Measurements from ENCODE around the gene AKAP6. TPM values are rescaled to one million over a fixed set of nuclear protein-coding genes. Genes with fewer than 3 reads are reported as not detected.

AKAP6 gene
- total and polyA plus RNA-seq, 4 donors, result 0.42 to 3.2 (median 1.7) TPM

- TF ChIP-seq, protein P1, sequence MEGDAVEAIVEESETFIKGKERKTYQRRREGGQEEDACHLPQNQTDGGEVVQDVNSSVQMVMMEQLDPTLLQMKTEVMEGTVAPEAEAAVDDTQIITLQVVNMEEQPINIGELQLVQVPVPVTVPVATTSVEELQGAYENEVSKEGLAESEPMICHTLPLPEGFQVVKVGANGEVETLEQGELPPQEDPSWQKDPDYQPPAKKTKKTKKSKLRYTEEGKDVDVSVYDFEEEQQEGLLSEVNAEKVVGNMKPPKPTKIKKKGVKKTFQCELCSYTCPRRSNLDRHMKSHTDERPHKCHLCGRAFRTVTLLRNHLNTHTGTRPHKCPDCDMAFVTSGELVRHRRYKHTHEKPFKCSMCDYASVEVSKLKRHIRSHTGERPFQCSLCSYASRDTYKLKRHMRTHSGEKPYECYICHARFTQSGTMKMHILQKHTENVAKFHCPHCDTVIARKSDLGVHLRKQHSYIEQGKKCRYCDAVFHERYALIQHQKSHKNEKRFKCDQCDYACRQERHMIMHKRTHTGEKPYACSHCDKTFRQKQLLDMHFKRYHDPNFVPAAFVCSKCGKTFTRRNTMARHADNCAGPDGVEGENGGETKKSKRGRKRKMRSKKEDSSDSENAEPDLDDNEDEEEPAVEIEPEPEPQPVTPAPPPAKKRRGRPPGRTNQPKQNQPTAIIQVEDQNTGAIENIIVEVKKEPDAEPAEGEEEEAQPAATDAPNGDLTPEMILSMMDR (IDR thresholded peaks at IDR 0.05; ENCODE audit: low read depth, low read length, missing input control), result no peak
- TF ChIP-seq RXRA (IDR thresholded peaks at IDR 0.05) (no peak), TAF1 (conservative IDR thresholded peaks at IDR 0.05) (no peak), HNF4A (conservative IDR thresholded peaks at IDR 0.05) (no peak)
Observed at GRCh38 chr14:32345311-32345791, 16.3 kb downstream of the AKAP6 start (continued).

GRCh38 chr14:32349322-32349721 is 20.2 kb downstream of the AKAP6 start:
- Histone ChIP-seq H3K36me3 (ENCODE audit: control insufficient read depth in 4 of 4, insufficient read depth in 3 of 4, low read depth in 1 of 4, low read length in 3 of 4) (no peaks in the 10 kb centered on the region), H3K27ac (ENCODE audit: low read depth in 1 of 2, low read length in 2 of 2) (no peak overlapping the region), H3K4me1 (ENCODE audit: control insufficient read depth in 4 of 4, insufficient read depth in 4 of 4, low read length in 3 of 4) (no peaks in the 10 kb centered on the region), H3K27me3 (ENCODE audit: control insufficient read depth in 4 of 4, insufficient read depth in 4 of 4, low read length in 3 of 4) (no peaks in the 10 kb centered on the region), H3K9me3 (ENCODE audit: control insufficient read depth in 4 of 4, low read length in 3 of 4) (no peaks in the 10 kb centered on the region), H3K9ac (ENCODE audit: low read depth in 1 of 2, low read length in 2 of 2) (no peak overlapping the region), H3K4me3 (ENCODE audit: low read depth in 1 of 3, low read length in 3 of 3) (no peak overlapping the region)
- TF ChIP-seq YY1 (IDR thresholded peaks at IDR 0.05) (no peak), ATF3 (IDR thresholded peaks at IDR 0.05) (no peak), RXRA (IDR thresholded peaks at IDR 0.05) (no peak), SP1 (IDR thresholded peaks at IDR 0.05) (no peak), JUND (IDR thresholded peaks at IDR 0.05) (no peak), EGR1 (IDR thresholded peaks at IDR 0.05; ENCODE audit: low read depth in 2 of 2) (no peak), NR2F2 (IDR thresholded peaks at IDR 0.05) (no peak), HNF4A (conservative IDR thresholded peaks at IDR 0.05) (no peak), FOXA2 (IDR thresholded peaks at IDR 0.05) (no peak), FOXA1 (IDR thresholded peaks at IDR 0.05) (no peak), HNF4G (IDR thresholded peaks at IDR 0.05) (no peak), GABPA (IDR thresholded peaks at IDR 0.05 in 1 of 2, conservative IDR thresholded peaks at IDR 0.05 in 1 of 2) (no peak), TAF1 (conservative IDR thresholded peaks at IDR 0.05) (no peak)
- TF ChIP-seq, protein P2, sequence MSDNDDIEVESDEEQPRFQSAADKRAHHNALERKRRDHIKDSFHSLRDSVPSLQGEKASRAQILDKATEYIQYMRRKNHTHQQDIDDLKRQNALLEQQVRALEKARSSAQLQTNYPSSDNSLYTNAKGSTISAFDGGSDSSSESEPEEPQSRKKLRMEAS (IDR thresholded peaks at IDR 0.05), result no peak
- TF ChIP-seq, protein P3, sequence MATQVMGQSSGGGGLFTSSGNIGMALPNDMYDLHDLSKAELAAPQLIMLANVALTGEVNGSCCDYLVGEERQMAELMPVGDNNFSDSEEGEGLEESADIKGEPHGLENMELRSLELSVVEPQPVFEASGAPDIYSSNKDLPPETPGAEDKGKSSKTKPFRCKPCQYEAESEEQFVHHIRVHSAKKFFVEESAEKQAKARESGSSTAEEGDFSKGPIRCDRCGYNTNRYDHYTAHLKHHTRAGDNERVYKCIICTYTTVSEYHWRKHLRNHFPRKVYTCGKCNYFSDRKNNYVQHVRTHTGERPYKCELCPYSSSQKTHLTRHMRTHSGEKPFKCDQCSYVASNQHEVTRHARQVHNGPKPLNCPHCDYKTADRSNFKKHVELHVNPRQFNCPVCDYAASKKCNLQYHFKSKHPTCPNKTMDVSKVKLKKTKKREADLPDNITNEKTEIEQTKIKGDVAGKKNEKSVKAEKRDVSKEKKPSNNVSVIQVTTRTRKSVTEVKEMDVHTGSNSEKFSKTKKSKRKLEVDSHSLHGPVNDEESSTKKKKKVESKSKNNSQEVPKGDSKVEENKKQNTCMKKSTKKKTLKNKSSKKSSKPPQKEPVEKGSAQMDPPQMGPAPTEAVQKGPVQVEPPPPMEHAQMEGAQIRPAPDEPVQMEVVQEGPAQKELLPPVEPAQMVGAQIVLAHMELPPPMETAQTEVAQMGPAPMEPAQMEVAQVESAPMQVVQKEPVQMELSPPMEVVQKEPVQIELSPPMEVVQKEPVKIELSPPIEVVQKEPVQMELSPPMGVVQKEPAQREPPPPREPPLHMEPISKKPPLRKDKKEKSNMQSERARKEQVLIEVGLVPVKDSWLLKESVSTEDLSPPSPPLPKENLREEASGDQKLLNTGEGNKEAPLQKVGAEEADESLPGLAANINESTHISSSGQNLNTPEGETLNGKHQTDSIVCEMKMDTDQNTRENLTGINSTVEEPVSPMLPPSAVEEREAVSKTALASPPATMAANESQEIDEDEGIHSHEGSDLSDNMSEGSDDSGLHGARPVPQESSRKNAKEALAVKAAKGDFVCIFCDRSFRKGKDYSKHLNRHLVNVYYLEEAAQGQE (IDR thresholded peaks at IDR 0.05), result no peak
- TF ChIP-seq, protein P1 (IDR thresholded peaks at IDR 0.05; ENCODE audit: low read depth, low read length, missing input control), result no peak
- 98% methylated on average over 4 of the region's 4 CpGs for WGBS
- DNase-seq (ENCODE audit: low spot score), result no peak
